Measurements from ENCODE around the gene ODAPH.

- TF ChIP-seq POLR2AphosphoS5 (IDR thresholded peaks at IDR 0.05; ENCODE audit: borderline replicate concordance, low read depth, low read length), result no peak
- no peak for TF ChIP-seq FOXP2 (optimal IDR thresholded peaks at IDR 0.05; ENCODE audit: control extremely low read depth, extremely low read length, insufficient read depth)
- TF ChIP-seq EZH2 (IDR thresholded peaks at IDR 0.05), result no peak
These were observed 30.0 kb upstream of the ODAPH start for GRCh38 chr4:75525910-75526309.

All from SK-N-MC (cell line).